ENCODE results near the gene IRF2. TPM values are rescaled to one million over a fixed set of nuclear protein-coding genes. Genes with fewer than 3 reads are reported as not detected.

IRF2 gene
- polyA plus RNA-seq, 2 of the 4 experiments (the other 2 are of a cell fraction), result 11.0 to 23.5 TPM

DNA sequence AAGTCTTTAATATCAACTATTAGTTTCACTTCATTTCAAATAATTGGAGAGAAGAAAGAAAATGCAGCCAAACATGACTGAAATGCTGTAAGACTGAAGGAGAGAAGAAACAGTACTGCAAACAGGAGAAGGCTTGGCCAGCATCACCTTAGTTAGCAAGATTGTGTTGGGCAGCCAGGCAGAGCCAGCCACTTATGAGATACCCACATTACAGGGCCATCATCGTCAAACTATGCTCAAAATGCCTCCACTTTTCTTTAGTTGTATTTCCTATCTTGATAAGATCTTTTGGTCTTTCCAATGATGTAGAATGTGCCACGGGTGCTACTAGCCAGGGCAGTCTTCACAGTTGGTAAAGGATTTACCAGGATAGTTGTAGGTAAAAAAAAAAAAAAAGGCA is 10.9 kb upstream of the IRF2 start:
- POLR2A ChIA-PET, result no interaction called here
- no peak for DNase-seq (ENCODE audit: low read depth in 1 of 2, low spot score in 1 of 2)
- peaks cover 9% of the 10 kb centered on the region; the same call in 1 of the 3 replicates for H3K9me3 ChIP-seq
- CTCF ChIA-PET, result no interaction called here
- no peak overlapping the region for H3K27ac ChIP-seq
- TF ChIP-seq CEBPB (IDR thresholded peaks at IDR 0.05) (no peak), CHD4 (IDR thresholded peaks at IDR 0.05; ENCODE audit: borderline replicate concordance) (no peak), REST (IDR thresholded peaks at IDR 0.05) (no peak), JUN (IDR thresholded peaks at IDR 0.05) (no peak), POLR2AphosphoS2 (conservative IDR thresholded peaks at IDR 0.05; ENCODE audit: low read length) (no peak), PHF8 (IDR thresholded peaks at IDR 0.05; ENCODE audit: borderline replicate concordance, low read depth) (no peak), BHLHE40 (IDR thresholded peaks at IDR 0.05; ENCODE audit: low read depth, low read length) (no peak), NR3C1 (IDR thresholded peaks at IDR 0.05) (no peak), RFX5 (IDR thresholded peaks at IDR 0.05) (no peak), EHF (CRISPR knock-in tag; IDR thresholded peaks at IDR 0.05) (no peak), HOXB13 (CRISPR knock-in tag; IDR thresholded peaks at IDR 0.05; ENCODE audit: low read depth) (no peak), SMC3 (IDR thresholded peaks at IDR 0.05) (no peak), FOSL2 (IDR thresholded peaks at IDR 0.05) (no peak), FOSL2 (CRISPR knock-in tag; IDR thresholded peaks at IDR 0.05) (no peak)
- H3K4me1 ChIP-seq, result no peaks in the 10 kb centered on the region
- 40% methylated on average over 2 of the region's 2 CpGs for WGBS (ENCODE audit: missing lambda C conversion rate)
- H3K4me2 ChIP-seq, result no peak overlapping the region
- H3K4me3 ChIP-seq, result no peak overlapping the region
- ATAC-seq, result no peak
- no peak for FAIRE-seq

- Histone ChIP-seq H3K4me1 (no peaks in the 10 kb centered on the region), H3K27ac (no peak overlapping the region), H3K4me3 (no peak overlapping the region), H3K9me3 (peaks cover 9% of the 10 kb centered on the region; the same call in 1 of the 3 replicates), H3K4me2 (no peak overlapping the region)
- ChIA-PET POLR2A (no interaction called here), CTCF (no interaction called here)
- FAIRE-seq (no peak), ATAC-seq (no peak), DNase-seq (ENCODE audit: low read depth in 1 of 2, low spot score in 1 of 2) (no peak)
- 73% methylated on average over 6 of the region's 6 CpGs for WGBS (ENCODE audit: missing lambda C conversion rate)
- TF ChIP-seq HEYL (CRISPR knock-in tag; IDR thresholded peaks at IDR 0.05) (no peak), JUNB (IDR thresholded peaks at IDR 0.05) (no peak), E2F6 (IDR thresholded peaks at IDR 0.05; ENCODE audit: borderline replicate concordance, low read depth) (no peak), FOSL2 (IDR thresholded peaks at IDR 0.05) (no peak), FOSL2 (CRISPR knock-in tag; IDR thresholded peaks at IDR 0.05) (no peak), ZSCAN20 (CRISPR knock-in tag; IDR thresholded peaks at IDR 0.05) (no peak), KDM1A (IDR thresholded peaks at IDR 0.05; ENCODE audit: low read depth) (no peak), NFE2L2 (conservative IDR thresholded peaks at IDR 0.05; ENCODE audit: low read length) (no peak), REST (IDR thresholded peaks at IDR 0.05) (no peak), HOXA7 (CRISPR knock-in tag; IDR thresholded peaks at IDR 0.05) (no peak)
Measured at GRCh38 chr4:184481544-184481943, 7.2 kb upstream of the IRF2 start.
